ENCODE measurements around the gene HK1. TPM values are rescaled to one million over a fixed set of nuclear protein-coding genes. Genes with fewer than 3 reads are reported as not detected.

The HK1 gene
- total RNA-seq, 1 donor from 2014 or later: 185 TPM

GRCh38 chr10:69421611-69422308, 143.5 kb downstream of the HK1 start:
- no peak overlapping the region for H3K4me3 Mint-ChIP-seq
- H3K27me3 Mint-ChIP-seq: no peaks in the 10 kb centered on the region
- intact Hi-C loops (cut with micrococcal nuclease): no loop called here
- no peaks in the 10 kb centered on the region for H3K36me3 Mint-ChIP-seq (ENCODE audit: low read depth)
- DNase-seq: no peak
- peaks cover 6% of the 10 kb centered on the region for H3K9me3 Mint-ChIP-seq
- H3K27ac Mint-ChIP-seq: no peak overlapping the region
- H3K4me1 Mint-ChIP-seq: peaks cover 20% of the 10 kb centered on the region

- H3K9me3 Mint-ChIP-seq: peaks cover 6% of the 10 kb centered on the region
- peaks cover 25% of the 10 kb centered on the region for H3K4me1 Mint-ChIP-seq
- DNase-seq: no peak
- intact Hi-C loops (cut with micrococcal nuclease): no loop called here
- no peaks in the 10 kb centered on the region for H3K36me3 Mint-ChIP-seq (ENCODE audit: low read depth)
- no peak overlapping the region for H3K27ac Mint-ChIP-seq
- no peaks in the 10 kb centered on the region for H3K27me3 Mint-ChIP-seq
- no peak overlapping the region for H3K4me3 Mint-ChIP-seq
Measured at GRCh38 chr10:69422676-69423075, 144.4 kb downstream of the HK1 start.

DNA sequence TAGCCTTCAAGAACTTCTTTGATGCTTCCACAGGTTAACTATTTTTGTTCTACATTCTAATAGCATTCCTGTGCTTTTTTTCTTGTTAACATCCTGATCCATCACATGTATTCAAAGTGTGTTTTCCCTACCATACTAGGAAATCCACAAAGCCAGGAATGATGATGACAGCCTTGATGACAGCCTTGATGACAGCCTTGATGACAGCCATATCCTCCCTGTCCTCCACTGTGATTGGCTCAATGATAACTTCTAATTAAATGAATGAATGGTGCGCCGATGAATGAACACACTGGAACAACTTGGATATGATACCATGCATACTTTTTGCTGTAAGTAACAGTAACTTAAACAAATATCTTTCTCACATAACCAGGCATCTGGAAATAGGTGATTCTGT, 146.7 kb downstream of the HK1 start:
- no peaks in the 10 kb centered on the region for H3K36me3 Mint-ChIP-seq (ENCODE audit: low read depth)
- peaks cover 31% of the 10 kb centered on the region for H3K4me1 Mint-ChIP-seq
- no peak overlapping the region for H3K4me3 Mint-ChIP-seq
- peaks cover 6% of the 10 kb centered on the region for H3K9me3 Mint-ChIP-seq
- no peak for DNase-seq
- no peaks in the 10 kb centered on the region for H3K27me3 Mint-ChIP-seq
- intact Hi-C loops (cut with micrococcal nuclease): no loop called here
- H3K27ac Mint-ChIP-seq: no peak overlapping the region

- DNase-seq: no peak
- H3K4me1 Mint-ChIP-seq: peaks cover 31% of the 10 kb centered on the region
- no peaks in the 10 kb centered on the region for H3K27me3 Mint-ChIP-seq
- H3K4me3 Mint-ChIP-seq: no peak overlapping the region
- H3K9me3 Mint-ChIP-seq: peaks cover 6% of the 10 kb centered on the region
- intact Hi-C loops (cut with micrococcal nuclease): no loop called here
- peak overlapping the region; percentile 29 for H3K27ac Mint-ChIP-seq
- H3K36me3 Mint-ChIP-seq (ENCODE audit: low read depth): no peaks in the 10 kb centered on the region
Measured at GRCh38 chr10:69425511-69426298, 147.4 kb downstream of the HK1 start.

GRCh38 chr10:69426376-69426727, 148.1 kb downstream of the HK1 start:
- H3K27ac Mint-ChIP-seq: no peak overlapping the region
- no peak overlapping the region for H3K4me3 Mint-ChIP-seq
- H3K36me3 Mint-ChIP-seq (ENCODE audit: low read depth): no peaks in the 10 kb centered on the region
- H3K4me1 Mint-ChIP-seq: peaks cover 31% of the 10 kb centered on the region
- H3K27me3 Mint-ChIP-seq: no peaks in the 10 kb centered on the region
- no peak for DNase-seq
- intact Hi-C loops (cut with micrococcal nuclease): no loop called here
- H3K9me3 Mint-ChIP-seq: peaks cover 6% of the 10 kb centered on the region

DNA sequence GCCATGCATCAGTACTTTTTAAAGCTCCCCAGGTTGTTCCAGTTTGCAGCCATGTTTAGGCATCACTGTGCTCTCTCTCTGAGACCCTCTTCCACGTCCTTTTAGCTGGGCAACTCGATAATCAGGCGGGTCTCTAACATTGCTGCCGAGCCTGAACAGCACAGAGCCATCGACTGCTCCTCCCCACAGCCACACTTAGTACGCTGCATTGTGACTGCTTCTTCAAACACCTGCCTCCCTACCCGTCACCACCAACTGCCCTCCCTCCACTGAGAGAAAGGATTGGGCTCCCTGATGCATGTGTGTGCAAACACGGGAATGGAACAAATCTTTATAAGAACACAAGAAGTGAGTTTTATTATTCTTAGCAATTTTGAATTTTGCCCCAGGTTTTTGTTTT, 149.9 kb downstream of the HK1 start:
- no peaks in the 10 kb centered on the region for H3K36me3 Mint-ChIP-seq (ENCODE audit: low read depth)
- no peak overlapping the region for H3K4me3 Mint-ChIP-seq
- H3K27me3 Mint-ChIP-seq: no peaks in the 10 kb centered on the region
- H3K27ac Mint-ChIP-seq: no peak overlapping the region
- no peak for DNase-seq
- intact Hi-C loops (cut with micrococcal nuclease): no loop called here
- H3K4me1 Mint-ChIP-seq: peaks cover 31% of the 10 kb centered on the region
- H3K9me3 Mint-ChIP-seq: peaks cover 6% of the 10 kb centered on the region

DNA sequence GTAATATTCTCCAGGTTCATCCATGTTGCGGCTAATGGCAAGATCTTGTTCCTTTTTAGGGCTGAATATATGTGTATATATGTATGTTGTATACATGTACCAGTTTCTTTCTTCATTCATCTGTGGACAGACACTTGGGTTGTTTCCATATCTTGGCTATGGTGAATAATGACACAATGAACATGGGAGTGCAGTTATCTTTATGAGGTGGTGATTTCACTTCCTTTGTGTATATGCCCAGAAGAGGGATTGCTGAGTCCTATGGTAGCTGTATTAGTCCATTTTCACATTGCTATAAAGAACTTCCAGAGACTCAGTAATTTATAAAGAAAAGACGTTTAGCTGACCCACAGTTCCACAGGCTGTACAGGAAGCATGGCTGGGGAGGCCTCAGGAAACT, 155.9 kb downstream of the HK1 start:
- H3K4me3 Mint-ChIP-seq: no peak overlapping the region
- H3K9me3 Mint-ChIP-seq: no peaks in the 10 kb centered on the region
- no peaks in the 10 kb centered on the region for H3K36me3 Mint-ChIP-seq (ENCODE audit: low read depth)
- H3K27me3 Mint-ChIP-seq: peaks cover 11% of the 10 kb centered on the region
- no peak for DNase-seq
- no peaks in the 10 kb centered on the region for H3K4me1 Mint-ChIP-seq
- intact Hi-C loops (cut with micrococcal nuclease): no loop called here
- H3K27ac Mint-ChIP-seq: no peak overlapping the region

GRCh38 chr10:69434926-69435325, 156.6 kb downstream of the HK1 start:
- intact Hi-C loops (cut with micrococcal nuclease): no loop called here
- DNase-seq: no peak
- H3K4me3 Mint-ChIP-seq: no peak overlapping the region
- H3K27ac Mint-ChIP-seq: no peak overlapping the region
- H3K36me3 Mint-ChIP-seq (ENCODE audit: low read depth): no peaks in the 10 kb centered on the region
- H3K4me1 Mint-ChIP-seq: no peaks in the 10 kb centered on the region
- no peaks in the 10 kb centered on the region for H3K9me3 Mint-ChIP-seq
- H3K27me3 Mint-ChIP-seq: peaks cover 12% of the 10 kb centered on the region

DNA sequence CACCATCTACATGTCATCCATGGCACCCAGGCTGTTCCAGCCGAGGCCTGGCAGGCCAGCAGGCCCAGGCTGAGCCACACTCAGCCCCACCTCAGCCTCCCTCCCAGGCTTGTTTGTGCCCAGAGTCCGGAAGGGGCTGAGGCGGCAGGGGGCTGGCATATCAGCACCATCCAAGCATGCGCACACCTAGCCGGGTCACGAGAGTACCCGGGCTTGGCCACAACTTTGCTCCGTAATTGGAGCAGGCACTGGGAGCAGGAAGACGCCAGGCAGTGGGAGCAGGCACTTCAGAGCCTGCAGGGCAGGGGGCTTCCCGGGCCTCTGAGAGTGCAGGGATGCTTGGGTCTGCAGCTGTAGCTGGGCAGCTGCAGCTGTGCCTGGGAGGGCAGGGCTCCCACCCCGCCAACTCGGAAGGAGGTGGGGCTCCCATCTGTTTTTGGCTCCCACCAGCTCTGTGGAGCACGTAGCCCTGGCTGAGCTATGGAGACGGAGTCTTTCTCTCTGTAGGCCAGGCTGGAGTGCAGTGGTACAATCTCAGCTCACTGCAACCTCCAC, 157.7 kb downstream of the HK1 start:
- H3K9me3 Mint-ChIP-seq: no peaks in the 10 kb centered on the region
- H3K4me1 Mint-ChIP-seq: no peaks in the 10 kb centered on the region
- H3K4me3 Mint-ChIP-seq: no peak overlapping the region
- peaks cover 13% of the 10 kb centered on the region for H3K27me3 Mint-ChIP-seq
- no peaks in the 10 kb centered on the region for H3K36me3 Mint-ChIP-seq (ENCODE audit: low read depth)
- no peak for DNase-seq
- intact Hi-C loops (cut with micrococcal nuclease): no loop called here
- H3K27ac Mint-ChIP-seq: no peak overlapping the region

DNA sequence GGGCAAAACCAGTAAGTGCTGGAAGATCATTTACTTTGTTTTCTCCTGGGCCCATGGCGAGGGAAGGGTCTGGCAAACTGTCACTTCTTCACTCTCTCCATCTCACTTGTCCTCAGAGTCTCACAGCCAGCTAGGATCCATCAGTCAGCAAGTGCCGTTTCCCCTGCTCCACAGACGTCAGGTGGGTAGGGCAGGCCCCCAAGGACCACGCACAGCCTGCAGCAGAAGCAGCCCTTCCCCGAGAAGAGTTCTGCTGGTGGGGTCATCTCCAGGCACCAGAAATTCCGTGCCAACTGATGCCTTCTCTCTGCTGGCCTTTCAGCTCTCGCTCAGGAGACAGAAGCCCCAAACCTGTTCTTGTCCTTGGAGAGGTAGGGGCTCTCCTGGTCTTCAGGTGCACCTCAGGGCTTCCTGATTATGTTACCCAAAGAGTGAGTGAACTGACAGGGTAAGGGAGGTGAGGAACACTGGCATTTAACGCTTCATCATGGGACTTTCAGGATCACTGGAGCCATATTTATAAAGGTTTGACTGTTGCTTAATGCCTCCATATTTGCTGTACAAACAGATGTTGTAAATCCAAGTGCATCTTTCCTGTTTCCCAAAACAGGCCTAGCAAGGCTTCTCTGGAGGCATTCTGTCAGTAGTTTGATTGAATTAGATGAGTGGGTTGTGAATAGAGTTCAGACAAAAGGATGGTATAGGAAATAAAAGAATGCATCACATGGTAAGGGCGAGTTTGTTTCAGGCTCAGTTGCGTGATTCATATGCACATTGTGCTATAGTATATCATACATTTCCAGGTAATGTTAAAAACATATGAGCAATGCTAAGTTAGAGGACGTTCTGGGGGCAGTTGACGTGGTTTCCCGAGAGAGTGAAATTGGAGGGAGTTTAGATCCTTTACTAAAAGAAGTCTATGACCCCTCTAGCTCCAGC, 159.3 kb downstream of the HK1 start:
- peaks cover 17% of the 10 kb centered on the region for H3K27me3 Mint-ChIP-seq
- intact Hi-C loops (cut with micrococcal nuclease): no loop called here
- H3K4me3 Mint-ChIP-seq: no peak overlapping the region
- no peaks in the 10 kb centered on the region for H3K4me1 Mint-ChIP-seq
- H3K9me3 Mint-ChIP-seq: no peaks in the 10 kb centered on the region
- H3K36me3 Mint-ChIP-seq (ENCODE audit: low read depth): no peaks in the 10 kb centered on the region
- DNase-seq: no peak
- H3K27ac Mint-ChIP-seq: no peak overlapping the region

- H3K4me1 Mint-ChIP-seq: no peaks in the 10 kb centered on the region
- DNase-seq: no peak
- H3K36me3 Mint-ChIP-seq (ENCODE audit: low read depth): no peaks in the 10 kb centered on the region
- H3K9me3 Mint-ChIP-seq: no peaks in the 10 kb centered on the region
- H3K4me3 Mint-ChIP-seq: no peak overlapping the region
- H3K27me3 Mint-ChIP-seq: peaks cover 22% of the 10 kb centered on the region
- H3K27ac Mint-ChIP-seq: no peak overlapping the region
- intact Hi-C loops (cut with micrococcal nuclease): no loop called here
Measured at GRCh38 chr10:69438536-69439349, 160.4 kb downstream of the HK1 start.

DNA sequence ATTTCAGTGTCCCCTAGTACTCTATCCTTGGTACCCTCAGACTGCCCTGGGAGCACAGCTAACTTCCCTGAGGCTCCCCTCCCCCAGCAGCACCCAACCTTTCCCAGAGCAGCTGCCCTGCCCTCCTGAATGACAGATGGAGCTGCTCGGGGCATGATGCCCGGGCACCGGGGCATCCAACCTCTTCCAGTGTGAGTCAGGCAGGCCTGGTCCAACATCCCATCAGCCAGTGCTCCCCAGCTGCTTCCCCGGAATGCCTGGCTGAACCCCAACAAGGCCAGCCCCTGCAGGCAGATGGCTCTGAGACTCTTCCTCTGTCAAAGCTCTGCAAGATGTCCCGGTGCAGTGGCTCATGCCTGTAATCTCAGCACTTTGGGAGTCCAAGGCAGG, 161.0 kb downstream of the HK1 start:
- Mint-ChIP-seq H3K9me3 (no peaks in the 10 kb centered on the region), H3K4me1 (no peaks in the 10 kb centered on the region), H3K27ac (no peak overlapping the region), H3K36me3 (ENCODE audit: low read depth) (no peaks in the 10 kb centered on the region), H3K27me3 (peaks cover 23% of the 10 kb centered on the region), H3K4me3 (no peak overlapping the region)
- intact Hi-C loops (cut with micrococcal nuclease): no loop called here
- no peak for DNase-seq

GRCh38 chr10:69439813-69440506, 161.7 kb downstream of the HK1 start:
- no peaks in the 10 kb centered on the region for H3K36me3 Mint-ChIP-seq (ENCODE audit: low read depth)
- H3K4me1 Mint-ChIP-seq: no peaks in the 10 kb centered on the region
- no peak overlapping the region for H3K27ac Mint-ChIP-seq
- no peaks in the 10 kb centered on the region for H3K9me3 Mint-ChIP-seq
- no peak overlapping the region for H3K4me3 Mint-ChIP-seq
- DNase-seq: no peak
- intact Hi-C loops (cut with micrococcal nuclease): no loop called here
- H3K27me3 Mint-ChIP-seq: peaks cover 21% of the 10 kb centered on the region
